GM12875 (cell line): Measurements from ENCODE around the gene VANGL1.

ENCODE experiments used
- H3K4me3 ChIP-seq: one replicate; pipeline ENCODE4 v1.5.1; 2011; ENCODE audit warnings: low read depth, low read length, control low read depth
- CTCF ChIP-seq: IDR thresholded peaks from 2 replicates; pipeline ENCODE4 v1.5.1; 2011; ENCODE audit warnings: low read depth, mild to moderate bottlenecking, control low read depth, inconsistent platforms, low read length, moderate library complexity, borderline replicate concordance; ENCODE audit not compliant: insufficient read depth

The VANGL1 gene

DNA sequence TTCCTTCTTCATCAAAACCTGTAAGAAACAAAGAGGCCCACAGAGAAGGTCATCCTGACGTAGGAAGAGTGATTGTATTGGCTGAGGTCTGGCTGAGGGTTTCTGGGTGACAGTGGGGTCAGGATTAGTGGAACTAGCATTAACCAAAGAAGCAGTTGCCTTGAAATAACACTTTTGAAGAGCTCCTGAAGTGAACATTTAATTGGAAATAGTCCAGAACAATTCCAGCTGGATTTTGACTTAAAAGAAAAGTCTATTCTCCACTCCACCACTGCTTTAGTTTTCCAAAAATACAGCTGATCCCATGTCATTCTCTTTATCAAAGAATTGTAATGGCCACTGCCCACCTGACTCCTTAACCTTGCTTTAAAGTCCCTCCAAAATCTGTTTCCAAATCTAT lies 99.0 kb downstream of the VANGL1 start:
- no peak for TF ChIP-seq CTCF
- no peak overlapping the region for H3K4me3 ChIP-seq

DNA sequence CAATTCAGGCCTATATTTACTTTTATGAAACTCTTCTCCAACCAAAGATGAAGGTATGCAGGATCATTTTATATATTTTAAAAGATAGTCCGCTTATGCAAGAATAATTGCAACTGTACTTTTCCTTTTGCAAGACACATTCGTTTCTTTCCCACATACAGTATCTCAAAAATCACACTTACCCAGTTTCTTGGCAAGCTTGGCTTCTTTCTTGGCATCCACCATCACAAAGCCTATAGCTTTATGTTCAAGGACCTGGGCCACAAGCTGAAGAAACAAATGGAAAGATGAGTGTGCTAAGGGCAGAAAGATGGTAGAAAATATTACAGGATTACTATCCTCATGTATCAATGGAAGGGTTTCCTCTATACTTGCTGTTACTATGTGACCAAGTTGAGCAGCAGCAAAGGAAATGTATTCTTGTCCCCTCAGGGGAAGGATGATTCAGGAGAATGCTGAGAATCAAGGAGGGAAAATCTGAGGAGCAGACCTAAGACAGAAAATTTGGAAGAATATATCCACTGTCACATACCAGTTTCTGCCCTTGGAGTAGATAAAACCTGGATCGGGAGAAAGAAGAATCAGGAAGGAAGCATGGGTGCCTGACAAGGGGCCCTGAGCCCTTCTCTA lies 103.0 kb downstream of the VANGL1 start:
- TF ChIP-seq CTCF = no peak
- no peak overlapping the region for H3K4me3 ChIP-seq

DNA sequence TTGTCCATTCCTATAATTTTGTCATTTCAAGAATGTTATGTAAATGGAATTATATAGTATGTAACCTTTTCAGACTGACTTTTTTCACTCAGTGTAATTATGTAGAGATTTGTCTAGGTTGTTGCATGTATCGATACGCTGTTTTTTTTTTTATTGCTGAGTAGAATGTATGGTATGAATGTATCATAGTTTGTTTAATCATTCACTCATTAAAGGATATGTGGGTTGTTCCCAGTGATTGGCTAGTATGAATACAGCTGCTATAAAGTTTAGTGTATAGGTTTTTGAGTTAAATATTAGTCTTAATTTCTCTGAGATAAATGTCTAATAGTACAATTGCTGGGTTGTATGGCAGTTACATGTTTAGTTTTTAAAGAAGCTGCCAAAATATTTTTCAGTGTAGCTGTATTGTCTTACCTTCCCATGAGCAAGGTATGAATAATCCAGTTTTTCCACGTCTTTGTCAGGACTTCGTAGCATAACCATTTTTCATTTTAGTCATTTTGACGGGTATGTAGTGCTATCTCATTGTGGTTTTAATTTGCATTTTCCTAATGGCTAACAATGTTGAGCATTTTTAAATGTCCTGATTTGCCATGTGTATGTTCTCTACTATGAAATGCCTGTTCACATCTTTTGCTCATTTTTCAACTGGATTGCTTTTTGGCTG lies 104.4 kb downstream of the VANGL1 start:
- no peak for TF ChIP-seq CTCF
- no peak overlapping the region for H3K4me3 ChIP-seq
